Thyroid gland (tissue), 4 donors: ENCODE data around the gene ADRA2B.

Source experiments
- POLR2A ChIP-seq, 2 donors: fragments of 450-650 bp; IDR thresholded peaks; one replicate each; pipeline ENCODE4 v1.6.1; 2017; ENCODE audit warnings: antibody characterized with exemption in 2 of 2, mild to moderate bottlenecking in 2 of 2, moderate library complexity in 1 of 2
- TF ChIP-seq, protein P1 (sequence below), 6 experiments: fragments of 200-600 bp in 3 of 6; fragments of 450-650 bp in 3 of 6; sonication (generic) in 3 of 6; IDR thresholded peaks; one replicate each; pipeline ENCODE4 v1.5.1; 2016 to 2019; ENCODE audit warnings: antibody characterized with exemption in 6 of 6, mild to moderate bottlenecking in 2 of 6, inconsistent platforms in 1 of 6, moderate library complexity in 1 of 6

DNA sequence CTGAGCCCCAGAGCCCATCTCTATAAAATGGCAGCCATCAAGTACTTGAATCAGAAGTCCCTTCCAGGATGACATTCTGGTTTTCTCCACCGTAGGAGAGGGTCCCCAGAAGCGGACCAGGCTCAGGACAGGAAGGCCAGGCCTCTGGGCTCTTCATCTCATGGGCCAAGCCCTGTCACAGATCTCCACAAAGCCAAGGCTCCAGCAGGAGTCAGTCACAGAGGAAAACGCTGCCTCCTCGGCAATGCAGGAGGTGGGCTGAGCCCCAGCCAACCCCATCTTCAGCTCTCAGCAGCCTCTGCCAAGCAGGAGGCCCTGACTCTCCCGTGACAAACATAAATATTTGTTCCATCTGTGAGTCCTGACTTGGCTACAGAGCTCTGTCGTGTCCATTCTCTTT is 42.2 kb downstream of the ADRA2B start:
- TF ChIP-seq POLR2A (IDR thresholded peaks at IDR 0.05): no peak
- TF ChIP-seq, protein P1, sequence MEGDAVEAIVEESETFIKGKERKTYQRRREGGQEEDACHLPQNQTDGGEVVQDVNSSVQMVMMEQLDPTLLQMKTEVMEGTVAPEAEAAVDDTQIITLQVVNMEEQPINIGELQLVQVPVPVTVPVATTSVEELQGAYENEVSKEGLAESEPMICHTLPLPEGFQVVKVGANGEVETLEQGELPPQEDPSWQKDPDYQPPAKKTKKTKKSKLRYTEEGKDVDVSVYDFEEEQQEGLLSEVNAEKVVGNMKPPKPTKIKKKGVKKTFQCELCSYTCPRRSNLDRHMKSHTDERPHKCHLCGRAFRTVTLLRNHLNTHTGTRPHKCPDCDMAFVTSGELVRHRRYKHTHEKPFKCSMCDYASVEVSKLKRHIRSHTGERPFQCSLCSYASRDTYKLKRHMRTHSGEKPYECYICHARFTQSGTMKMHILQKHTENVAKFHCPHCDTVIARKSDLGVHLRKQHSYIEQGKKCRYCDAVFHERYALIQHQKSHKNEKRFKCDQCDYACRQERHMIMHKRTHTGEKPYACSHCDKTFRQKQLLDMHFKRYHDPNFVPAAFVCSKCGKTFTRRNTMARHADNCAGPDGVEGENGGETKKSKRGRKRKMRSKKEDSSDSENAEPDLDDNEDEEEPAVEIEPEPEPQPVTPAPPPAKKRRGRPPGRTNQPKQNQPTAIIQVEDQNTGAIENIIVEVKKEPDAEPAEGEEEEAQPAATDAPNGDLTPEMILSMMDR (IDR thresholded peaks at IDR 0.05): no peak
